Lung (tissue), 12 donors: ENCODE results near the gene NAP1L5. TPM values are rescaled to one million over a fixed set of nuclear protein-coding genes. Genes with fewer than 3 reads are reported as not detected.

Source experiments
- ATAC-seq: fragments of 200-7000 bp; cut with Tn5 transposase; one replicate; pipeline ENCODE4 v1.9.1; 2020; ENCODE audit warnings: moderate number of reproducible peaks; ENCODE audit not compliant: insufficient read depth, low FRiP score
- DNase-seq, 3 donors: peaks; one replicate each; pipeline ENCODE4 v3.0.0-alpha.2; 2013 to 2017
- H3K27ac ChIP-seq, 2 donors: one replicate each; pipeline ENCODE4 v1.5.1; 2013; ENCODE audit warnings: mild to moderate bottlenecking in 2 of 2, moderate library complexity in 2 of 2, control low read depth in 1 of 2, inconsistent platforms in 1 of 2, low read depth in 1 of 2, low read length in 1 of 2
- H3K27me3 ChIP-seq, 3 donors: one replicate each; pipeline ENCODE4 v1.5.1; 2013; ENCODE audit warnings: low read length in 2 of 3; ENCODE audit not compliant: control insufficient read depth in 3 of 3, insufficient read depth in 3 of 3
- H3K36me3 ChIP-seq, 4 donors: one replicate each; pipeline ENCODE4 v1.5.1; 2013; ENCODE audit warnings: low read length in 4 of 4, mild to moderate bottlenecking in 1 of 4, moderate library complexity in 1 of 4; ENCODE audit not compliant: control insufficient read depth in 4 of 4, insufficient read depth in 4 of 4
- H3K4me1 ChIP-seq, 5 donors: one replicate each; pipeline ENCODE4 v1.5.1; 2013; ENCODE audit warnings: low read length in 5 of 5, mild to moderate bottlenecking in 2 of 5, moderate library complexity in 1 of 5; ENCODE audit not compliant: control insufficient read depth in 5 of 5, insufficient read depth in 5 of 5
- H3K4me3 ChIP-seq: one replicate; pipeline ENCODE4 v1.5.1; 2013; ENCODE audit warnings: mild to moderate bottlenecking, control low read depth, moderate library complexity
- H3K9ac ChIP-seq, 2 donors: one replicate each; pipeline ENCODE4 v1.5.1; 2013; ENCODE audit warnings: low read length in 2 of 2, control low read depth in 1 of 2; ENCODE audit not compliant: insufficient read depth in 1 of 2
- H3K9me3 ChIP-seq, 4 donors: one replicate each; pipeline ENCODE4 v1.5.1; 2013; ENCODE audit warnings: low read length in 3 of 4, mild to moderate bottlenecking in 1 of 4, moderate library complexity in 1 of 4; ENCODE audit not compliant: control insufficient read depth in 4 of 4, insufficient read depth in 3 of 4
- CTCF ChIP-seq: IDR thresholded peaks from 2 replicates; pipeline ENCODE4 v1.5.1; 2012; ENCODE audit warnings: mild to moderate bottlenecking; ENCODE audit errors: control extremely low read depth, extremely low read depth
- WGBS, 2 donors: extraction: QIAGEN DNeasy Blood & Tissue Kit; methylation state at CpG; one replicate each; pipeline ENCODE4 v1.1.7; 2013; 5-methylcytosine and 5-hydroxymethylcytosine counted together
- polyA plus RNA-seq, 2 donors: library from polyadenylated mRNA; stranded (reverse); fragments of 200-250 nt; gene quantifications; one replicate each; pipeline ENCODE4 v1.2.1, GENCODE V29; 2013
- total RNA-seq, 2 donors: library from RNA; depleted of rRNA in 1 of 2; stranded (reverse); fragments of >200 nt in 1 of 2; gene quantifications; one replicate each; pipeline ENCODE4 v1.2.1, GENCODE V29; 2014 to 2021
- donor health status: control.
- donor health status: control.
- donor health status: Bipolar disorder and iron deficiency.
- donor health status: healthy.
- donor health status: DM: yes; HTN: yes; CAD: no.

NAP1L5 gene
- total and polyA plus RNA-seq, 4 donors = 2.6 to 8.8 (median 3.2) TPM

GRCh38 chr4:88660446-88661294 lies 37.0 kb downstream of the NAP1L5 start:
- Histone ChIP-seq H3K9me3 (peaks cover 0 to 2% (median 0%) of the 10 kb centered on the region in 4 donors), H3K27ac (no peak overlapping the region), H3K9ac (no peak overlapping the region), H3K36me3 (peaks cover 4 to 15% (median 5%) of the 10 kb centered on the region in 4 donors), H3K4me3 (no peak overlapping the region), H3K4me1 (peaks cover 0 to 2% (median 0%) of the 10 kb centered on the region in 5 donors), H3K27me3 (no peaks in the 10 kb centered on the region)
- DNase-seq (no peak), ATAC-seq (no peak)
- TF ChIP-seq CTCF = no peak
- WGBS, 2 donors = 89 to 90% methylated on average over 7 of the region's 7 CpGs

- no peak for TF ChIP-seq CTCF
- no peaks in the 10 kb centered on the region for H3K27me3 ChIP-seq
- H3K27ac ChIP-seq = no peak overlapping the region
- ATAC-seq = no peak
- peaks cover 0 to 2% (median 0%) of the 10 kb centered on the region in 4 donors for H3K9me3 ChIP-seq
- H3K9ac ChIP-seq = no peak overlapping the region
- H3K4me1 ChIP-seq = peaks cover 0 to 2% (median 0%) of the 10 kb centered on the region in 5 donors
- H3K36me3 ChIP-seq = peaks cover 6 to 21% (median 9%) of the 10 kb centered on the region in 4 donors
- DNase-seq = no peak
- no peak overlapping the region for H3K4me3 ChIP-seq
Measured at GRCh38 chr4:88659890-88660208, 37.8 kb downstream of the NAP1L5 start.

GRCh38 chr4:88659055-88659889 lies 38.4 kb downstream of the NAP1L5 start:
- H3K27ac ChIP-seq = peak overlapping the region in 1 of 2 donors; percentile 60
- H3K36me3 ChIP-seq = peaks cover 4 to 18% (median 10%) of the 10 kb centered on the region in 4 donors
- H3K4me3 ChIP-seq = no peak overlapping the region
- H3K4me1 ChIP-seq = peaks cover 0 to 2% (median 0%) of the 10 kb centered on the region in 5 donors
- DNase-seq (peak in 2 of 3 donors; percentile 28 to 58), ATAC-seq (peak; percentile 88)
- H3K27me3 ChIP-seq = no peaks in the 10 kb centered on the region
- no peak overlapping the region for H3K9ac ChIP-seq
- H3K9me3 ChIP-seq = peaks cover 0 to 2% (median 0%) of the 10 kb centered on the region in 4 donors
- peak; percentile 55 for TF ChIP-seq CTCF
- WGBS, 2 donors = 34 to 46% methylated on average over 4 of the region's 4 CpGs
